ENCODE measurements around the gene TOPBP1.
A peak's percentile ranks its signal among the peaks of the same experiment; 100 is the strongest.
"Not testable (repeated sequence)": the region's sequence is repeated elsewhere in the genome, so short reads cannot be mapped to it uniquely, and the experiment has no call there.

Gene TOPBP1

DNA sequence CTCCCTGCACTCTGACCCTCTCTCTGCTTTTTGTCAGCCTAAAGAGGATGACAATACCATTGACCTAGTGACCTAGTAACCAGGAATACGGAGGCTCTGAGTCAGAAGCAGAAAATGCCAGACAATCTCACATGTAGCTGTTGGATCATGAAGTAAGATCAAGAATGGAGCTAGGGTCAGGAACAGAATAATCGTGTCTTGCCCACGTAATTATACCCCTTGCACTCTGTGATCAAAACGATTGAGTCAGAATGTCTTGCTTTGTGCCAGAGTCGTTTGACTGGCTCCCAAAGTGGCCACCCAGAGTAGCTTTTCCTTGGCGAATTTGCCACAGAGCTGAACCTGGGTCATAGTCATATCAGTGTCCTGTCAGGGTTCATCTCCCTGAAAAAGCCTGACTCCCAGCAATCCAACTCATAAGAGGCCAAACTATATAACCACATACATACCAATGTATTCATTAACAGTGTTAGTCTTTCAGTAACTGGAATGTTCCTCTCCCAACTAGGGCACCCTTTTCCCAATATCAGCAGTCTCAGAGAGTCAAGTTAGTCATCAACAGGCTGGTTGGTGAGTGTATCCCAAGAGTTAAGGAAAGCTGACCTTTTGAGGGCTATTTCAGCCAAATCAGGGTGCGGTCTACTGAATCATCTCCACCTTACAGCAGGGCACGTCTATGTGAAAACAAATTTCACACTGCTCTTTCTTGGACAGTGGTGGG lies 93.3 kb downstream of the TOPBP1 start:
- peak; percentile 86 for DNase-seq

DNA sequence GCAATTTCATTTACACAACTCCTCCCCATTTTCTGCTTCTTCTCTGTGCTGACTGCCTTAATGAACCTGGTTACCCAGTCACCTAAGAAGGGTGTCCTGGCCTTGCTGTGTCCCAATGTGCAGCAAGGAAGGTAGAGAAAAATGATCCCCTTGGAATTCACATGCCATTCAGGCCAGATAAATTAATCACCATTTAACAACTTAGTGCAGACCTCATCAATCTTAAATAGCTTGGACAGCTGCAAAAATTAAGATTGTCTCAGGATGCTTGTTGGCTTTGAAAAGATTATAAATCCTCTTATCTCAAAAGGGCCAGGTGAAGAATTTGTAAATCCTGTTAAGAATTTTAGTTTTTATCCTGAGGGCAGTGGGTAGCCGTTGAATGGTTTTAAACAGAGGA lies 97.9 kb downstream of the TOPBP1 start:
- no peak for DNase-seq

DNA sequence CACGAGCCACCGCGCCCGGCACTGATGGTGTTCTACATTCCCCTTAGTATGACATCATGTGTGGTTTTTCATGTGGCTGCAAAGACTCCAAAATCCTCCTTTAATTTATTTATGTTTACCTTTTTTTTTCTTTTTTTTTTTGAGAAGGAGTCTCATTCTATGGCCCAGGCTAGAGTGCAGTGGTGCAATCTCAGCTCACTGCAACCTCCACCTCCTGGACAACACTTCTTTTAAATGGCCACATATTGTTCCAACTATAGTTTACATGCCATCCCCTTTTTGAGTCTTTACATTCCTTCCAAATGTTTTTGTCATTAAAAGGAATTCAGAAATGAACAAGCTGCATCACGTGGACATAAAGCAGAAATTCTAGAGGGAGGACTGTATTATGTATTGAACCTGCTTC lies 98.6 kb downstream of the TOPBP1 start:
- DNase-seq, result peak; percentile 80

DNA sequence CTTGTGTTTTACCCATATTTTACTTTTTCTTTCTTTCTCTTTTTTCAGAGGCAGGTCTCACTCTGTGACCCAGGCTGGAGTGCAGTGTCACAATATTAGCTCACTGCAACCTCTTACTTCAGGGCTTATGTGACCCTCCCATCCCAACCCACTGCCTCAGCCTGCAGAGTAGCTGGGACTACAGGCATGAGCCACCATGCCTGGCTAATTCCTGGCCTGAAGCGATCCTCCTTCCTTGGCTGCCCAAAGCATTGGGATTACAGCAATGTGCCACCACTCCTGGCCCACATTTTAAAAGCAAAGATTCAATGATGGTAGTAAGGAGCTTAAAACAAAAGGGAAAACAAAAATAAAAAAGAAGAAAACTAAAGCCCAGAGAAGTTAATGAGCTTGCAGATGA lies 99.4 kb downstream of the TOPBP1 start:
- DNase-seq, result no peak

DNA sequence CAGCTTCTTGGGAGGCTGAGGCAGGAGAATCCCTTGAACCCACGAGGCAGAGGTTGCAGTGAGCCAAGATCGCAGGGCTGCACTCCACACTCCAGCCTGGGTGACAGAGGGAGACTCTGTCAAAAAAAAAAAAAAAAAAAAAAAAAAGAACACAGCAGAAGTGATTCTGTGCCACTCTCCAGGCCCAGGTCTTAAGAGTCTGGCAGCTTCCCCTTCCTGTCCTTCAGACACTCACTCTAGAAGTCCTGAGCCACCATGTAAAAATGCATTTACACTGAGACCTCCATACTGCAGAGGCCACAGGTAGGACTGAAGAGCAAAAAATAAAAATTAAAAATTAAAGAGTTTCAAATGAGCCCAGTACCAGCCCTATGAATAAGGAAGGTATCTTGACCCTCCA lies 100.1 kb downstream of the TOPBP1 start:
- no peak for DNase-seq

DNA sequence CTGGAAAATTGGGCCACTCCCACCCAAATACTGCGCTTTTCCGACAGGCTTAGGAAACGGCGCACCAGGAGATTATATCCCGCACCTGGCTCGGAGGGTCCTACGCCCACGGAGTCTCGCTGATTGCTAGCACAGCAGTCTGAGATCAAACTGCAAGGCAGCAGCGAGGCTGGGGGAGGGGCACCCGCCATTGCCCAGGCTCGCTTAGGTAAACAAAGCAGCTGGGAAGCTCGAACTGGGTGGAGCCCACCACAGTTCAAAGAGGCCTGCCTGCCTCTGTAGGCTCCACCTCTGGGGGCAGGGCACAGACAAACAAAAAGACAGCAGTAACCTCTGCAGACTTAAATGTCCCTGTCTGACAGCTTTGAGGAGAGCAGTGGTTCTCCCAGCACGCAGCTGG lies 110.2 kb downstream of the TOPBP1 start:
- not testable (repeated sequence) for DNase-seq
